ENCODE results near the gene VSTM4.

DNA sequence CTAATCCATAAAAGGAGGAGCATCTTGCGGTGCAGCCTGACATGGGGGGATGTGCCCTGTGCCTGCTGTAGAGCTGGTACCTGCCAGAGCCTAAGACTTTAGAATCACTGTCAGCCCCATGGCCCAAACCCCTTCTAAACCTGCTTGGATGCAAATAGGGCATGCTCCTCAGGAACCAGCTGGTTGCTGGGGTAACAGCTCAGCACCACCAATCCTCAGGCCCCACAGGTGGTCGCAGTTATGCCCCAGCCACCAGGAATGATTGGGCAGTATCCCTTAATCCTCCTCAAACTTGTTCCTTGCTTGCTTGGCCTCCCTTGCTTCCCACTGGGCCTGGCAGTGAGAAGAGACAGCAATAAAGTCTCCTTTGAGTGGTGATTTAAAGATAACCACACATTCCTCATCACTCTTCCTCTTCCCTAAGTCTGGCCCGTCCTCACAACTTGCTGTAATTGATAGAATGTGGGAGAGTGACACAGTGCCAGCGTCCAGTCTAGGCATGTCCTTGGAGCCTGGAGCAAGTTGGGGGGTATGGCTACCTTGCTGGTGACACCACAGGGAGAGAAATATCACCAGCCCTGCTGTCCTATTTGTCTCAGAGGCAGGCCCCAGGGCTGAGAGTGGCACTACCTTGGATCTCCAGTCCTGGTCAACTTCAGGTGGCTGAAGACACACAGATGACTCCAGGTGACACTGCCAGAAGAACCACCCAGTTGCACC lies 43.0 kb downstream of the VSTM4 start:
- TF ChIP-seq, protein P1, sequence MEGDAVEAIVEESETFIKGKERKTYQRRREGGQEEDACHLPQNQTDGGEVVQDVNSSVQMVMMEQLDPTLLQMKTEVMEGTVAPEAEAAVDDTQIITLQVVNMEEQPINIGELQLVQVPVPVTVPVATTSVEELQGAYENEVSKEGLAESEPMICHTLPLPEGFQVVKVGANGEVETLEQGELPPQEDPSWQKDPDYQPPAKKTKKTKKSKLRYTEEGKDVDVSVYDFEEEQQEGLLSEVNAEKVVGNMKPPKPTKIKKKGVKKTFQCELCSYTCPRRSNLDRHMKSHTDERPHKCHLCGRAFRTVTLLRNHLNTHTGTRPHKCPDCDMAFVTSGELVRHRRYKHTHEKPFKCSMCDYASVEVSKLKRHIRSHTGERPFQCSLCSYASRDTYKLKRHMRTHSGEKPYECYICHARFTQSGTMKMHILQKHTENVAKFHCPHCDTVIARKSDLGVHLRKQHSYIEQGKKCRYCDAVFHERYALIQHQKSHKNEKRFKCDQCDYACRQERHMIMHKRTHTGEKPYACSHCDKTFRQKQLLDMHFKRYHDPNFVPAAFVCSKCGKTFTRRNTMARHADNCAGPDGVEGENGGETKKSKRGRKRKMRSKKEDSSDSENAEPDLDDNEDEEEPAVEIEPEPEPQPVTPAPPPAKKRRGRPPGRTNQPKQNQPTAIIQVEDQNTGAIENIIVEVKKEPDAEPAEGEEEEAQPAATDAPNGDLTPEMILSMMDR (IDR thresholded peaks at IDR 0.05; ENCODE audit: low read depth, low read length) = no peak
- TF ChIP-seq POLR2A (IDR thresholded peaks at IDR 0.05; ENCODE audit: extremely low read depth, insufficient read length) = no peak

Measured in NB4 (cell line).